ENCODE measurements around the gene AZI2.
A peak's percentile ranks its signal among the peaks of the same experiment; 100 is the strongest.

AZI2 gene, protein sequence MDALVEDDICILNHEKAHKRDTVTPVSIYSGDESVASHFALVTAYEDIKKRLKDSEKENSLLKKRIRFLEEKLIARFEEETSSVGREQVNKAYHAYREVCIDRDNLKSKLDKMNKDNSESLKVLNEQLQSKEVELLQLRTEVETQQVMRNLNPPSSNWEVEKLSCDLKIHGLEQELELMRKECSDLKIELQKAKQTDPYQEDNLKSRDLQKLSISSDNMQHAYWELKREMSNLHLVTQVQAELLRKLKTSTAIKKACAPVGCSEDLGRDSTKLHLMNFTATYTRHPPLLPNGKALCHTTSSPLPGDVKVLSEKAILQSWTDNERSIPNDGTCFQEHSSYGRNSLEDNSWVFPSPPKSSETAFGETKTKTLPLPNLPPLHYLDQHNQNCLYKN

GRCh38 chr3:28348629-28349468 lies at the start of gene AZI2, which contains the start of gene ZCWPW2:
Gene AZI2, minus strand, starts transcription at chr3:28348824. Its CDS starts 8,207 bp downstream, at chr3:28340617.
Gene ZCWPW2, plus strand, starts transcription at chr3:28348721. Its CDS starts 64,348 bp downstream, at chr3:28413069.
- DNase-seq: peak; percentile 75 to 97 (median 93)
- intact Hi-C loops (cut with DNase I): no loop called here

DNA sequence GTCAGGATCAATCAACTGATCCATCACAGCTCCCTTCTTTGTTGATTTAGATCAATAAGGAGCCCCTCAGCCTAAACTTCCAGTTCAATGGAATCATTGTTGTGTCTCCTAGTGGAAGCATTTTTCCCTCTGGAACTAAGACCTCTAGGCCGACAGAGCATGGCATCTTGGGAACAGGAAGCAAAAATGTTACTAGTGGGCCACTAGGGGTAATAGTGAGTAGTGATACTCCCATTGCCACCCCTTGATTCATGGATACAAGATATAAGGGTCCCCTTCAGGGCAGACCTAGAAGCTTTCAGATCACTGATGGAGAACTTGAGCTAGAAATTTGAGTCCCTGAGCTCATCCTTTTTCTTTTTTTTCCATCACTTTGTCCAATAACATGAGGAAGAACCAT lies 40.4 kb upstream of the AZI2 start:
- no peak for DNase-seq
- intact Hi-C loops (cut with DNase I): no loop called here

GRCh38 chr3:28386049-28386448 lies 37.4 kb upstream of the AZI2 start:
- intact Hi-C loops (cut with DNase I): no loop called here
- no peak for DNase-seq

DNA sequence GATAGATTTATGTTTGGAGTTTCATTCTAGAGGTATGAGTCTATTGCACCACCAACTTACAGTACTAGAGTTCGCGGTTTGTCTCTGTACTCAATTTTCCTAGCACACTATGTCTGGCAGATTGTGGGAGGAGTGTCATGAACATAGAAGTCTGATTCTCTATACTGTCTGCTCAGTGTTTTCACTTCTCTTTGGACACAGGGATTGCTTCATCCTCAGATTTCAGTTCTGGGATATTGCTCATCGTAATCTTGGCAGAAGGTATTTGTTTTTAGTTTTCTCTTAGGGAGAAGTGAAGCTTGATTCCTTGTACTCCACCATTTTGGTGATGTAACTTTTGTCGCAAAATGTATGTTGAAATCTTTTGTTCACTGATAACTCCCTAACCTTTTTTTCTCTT lies 27.8 kb upstream of the AZI2 start:
- intact Hi-C loops (cut with DNase I): no loop called here

DNA sequence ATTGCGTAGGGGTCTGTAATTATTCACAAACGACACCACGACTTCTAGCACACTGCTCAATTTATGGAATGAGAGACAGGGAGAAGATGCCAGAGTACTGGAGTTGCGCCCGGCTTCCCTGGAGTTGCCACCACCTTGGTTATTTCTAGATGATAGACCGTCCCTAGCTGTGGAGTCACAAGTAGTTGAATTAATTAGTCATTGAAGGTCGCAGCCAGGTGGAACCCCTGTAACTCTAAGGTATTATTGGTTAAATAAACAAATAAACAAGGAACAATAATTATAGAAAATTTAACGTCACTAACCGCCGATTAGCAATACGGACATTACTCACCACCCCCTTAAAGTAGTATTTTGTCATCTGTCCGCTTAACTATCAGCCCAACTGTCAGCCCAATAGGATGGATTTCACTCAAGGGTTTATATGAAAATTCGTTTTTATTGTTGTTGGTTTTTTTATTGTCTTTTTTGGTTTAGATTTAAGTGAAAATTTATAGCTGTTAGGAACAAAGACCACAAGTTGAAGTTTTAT lies 911 bp upstream of the AZI2 start:
- intact Hi-C loops (cut with DNase I): no loop called here
- no peak for DNase-seq

More for the DNA sequence above, 27.8 kb upstream of the AZI2 start:
- peak in 1 of 42 donors; percentile 2 for DNase-seq

GRCh38 chr3:28348265-28348628 lies 377 bp downstream of the AZI2 start:
- DNase-seq: peak in 1 of 42 donors; percentile 85
- intact Hi-C loops (cut with DNase I): no loop called here

DNA sequence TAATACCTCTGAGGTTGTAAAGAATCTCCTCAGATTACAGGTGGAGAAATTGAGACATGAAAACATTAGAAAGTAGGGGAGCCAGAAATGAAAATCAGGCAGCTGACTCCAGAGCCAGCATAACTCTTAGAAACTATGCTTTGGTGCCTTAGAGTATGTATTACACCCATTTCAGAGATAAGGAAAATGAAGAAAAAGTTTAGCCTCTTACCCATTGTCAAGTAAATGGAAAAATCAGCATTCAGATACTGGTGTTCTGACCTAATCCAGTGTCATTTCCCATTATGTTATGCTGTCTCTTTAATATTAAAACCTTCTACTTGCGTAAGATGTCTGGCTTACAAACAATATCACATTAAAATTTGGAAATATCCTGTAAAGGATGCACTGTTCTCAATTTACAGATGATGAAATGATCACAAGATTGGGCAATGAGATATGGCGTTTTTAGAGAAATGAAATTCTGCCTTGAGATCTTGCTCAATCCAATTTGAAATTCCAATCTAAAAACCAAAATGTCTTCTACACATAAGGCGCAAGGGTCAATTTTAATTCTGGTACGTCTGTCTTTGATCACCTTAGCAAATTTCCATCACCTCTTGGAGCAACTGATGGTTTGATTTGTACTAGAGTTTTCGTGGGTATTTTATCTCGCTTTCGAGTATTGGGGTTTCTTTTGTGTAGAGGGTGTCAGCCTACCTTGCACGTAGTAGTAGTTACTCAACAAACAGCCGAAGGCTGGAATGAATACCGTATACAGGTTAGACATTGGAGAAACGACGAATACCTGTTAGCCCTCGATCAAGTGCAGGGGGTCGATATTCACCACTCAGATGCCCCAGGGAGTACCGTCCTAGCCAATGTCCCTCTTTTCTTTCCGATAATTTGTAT lies 1.0 kb downstream of the AZI2 start:
- peak in 12 of 42 donors; percentile 4 to 27 (median 8) for DNase-seq
- intact Hi-C loops (cut with DNase I): no loop called here

DNA sequence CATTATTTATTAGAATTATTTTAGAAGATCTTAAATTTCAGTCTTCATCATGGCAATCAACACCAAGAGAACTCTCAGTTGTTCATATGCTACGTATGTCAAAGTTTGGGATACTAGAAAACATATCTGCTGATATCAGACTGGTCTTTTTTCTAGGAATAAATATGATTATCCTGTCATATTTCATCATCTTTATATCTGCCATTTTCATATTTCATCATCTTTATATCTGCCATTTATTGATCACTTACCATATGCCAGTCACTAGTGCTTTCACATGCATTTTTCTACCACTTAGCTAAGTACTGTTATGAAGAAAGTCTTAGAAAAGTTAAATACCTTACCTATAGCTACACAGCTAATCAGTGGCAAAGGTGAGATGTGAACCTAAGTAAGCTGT lies 2.9 kb downstream of the AZI2 start:
- intact Hi-C loops (cut with DNase I): no loop called here
- DNase-seq: no peak

- intact Hi-C loops (cut with DNase I): no loop called here
Measured at GRCh38 chr3:28343144-28343543, 5.5 kb downstream of the AZI2 start.

DNA sequence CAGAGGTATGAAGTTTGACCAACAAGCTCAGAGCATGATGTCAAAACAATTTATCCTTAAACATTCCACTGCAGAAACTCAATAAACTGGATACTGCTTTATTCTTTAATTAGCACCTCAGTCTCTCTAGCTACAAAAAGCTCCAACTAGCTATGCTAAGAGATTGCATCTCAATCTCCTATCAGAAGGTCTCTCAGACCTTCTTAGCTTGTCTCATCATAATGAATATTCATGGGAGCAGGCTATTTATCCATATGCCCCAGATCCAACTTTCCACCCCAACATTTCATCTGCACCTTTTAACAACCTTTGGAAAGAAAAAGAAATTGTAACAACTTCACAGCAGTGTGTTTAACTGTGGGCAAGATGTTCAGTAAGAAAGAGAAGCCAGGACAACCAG lies 11.4 kb downstream of the AZI2 start:
- DNase-seq: no peak
- intact Hi-C loops (cut with DNase I): no loop called here

More at GRCh38 chr3:28343144-28343543, 5.5 kb downstream of the AZI2 start:
- DNase-seq: no peak

DNA sequence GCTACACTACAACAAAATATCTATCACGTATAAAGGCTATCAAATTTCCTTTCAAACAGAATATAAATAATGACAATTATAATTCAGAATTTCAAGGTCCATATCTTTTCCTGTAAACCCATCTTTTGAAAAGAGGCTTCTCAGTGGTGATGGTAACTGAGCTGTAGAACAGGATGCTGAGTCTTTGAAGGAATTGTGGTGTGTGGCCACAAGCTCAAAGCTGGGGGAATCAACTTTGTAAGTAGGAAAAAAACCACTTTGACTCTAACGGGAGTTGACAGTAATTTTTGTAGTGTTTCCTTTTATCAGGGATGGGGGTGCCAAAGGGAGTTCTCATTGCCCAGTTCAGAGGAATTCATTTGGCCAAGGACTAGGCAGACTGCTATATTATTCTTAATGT lies 13.4 kb downstream of the AZI2 start:
- intact Hi-C loops (cut with DNase I): no loop called here
- DNase-seq: no peak

- intact Hi-C loops (cut with DNase I): no loop called here
- no peak for DNase-seq
Measured at GRCh38 chr3:28334552-28334951, 14.1 kb downstream of the AZI2 start.

- intact Hi-C loops (cut with DNase I): loop anchor here (5.0 kb wide), 1 partner anchor 616 kb away; no protein-coding TSS in a partner anchor
- no peak for DNase-seq
Measured at GRCh38 chr3:28328188-28329151, 20.2 kb downstream of the AZI2 start.

GRCh38 chr3:28326458-28326926 lies 22.1 kb downstream of the AZI2 start:
- intact Hi-C loops (cut with DNase I): loop anchor here (5.0 kb wide), 1 partner anchor 614 kb away; no protein-coding TSS in a partner anchor
- DNase-seq: no peak

- no peak for DNase-seq
- intact Hi-C loops (cut with DNase I): no loop called here
Measured at GRCh38 chr3:28322464-28322863, 26.2 kb downstream of the AZI2 start.

DNA sequence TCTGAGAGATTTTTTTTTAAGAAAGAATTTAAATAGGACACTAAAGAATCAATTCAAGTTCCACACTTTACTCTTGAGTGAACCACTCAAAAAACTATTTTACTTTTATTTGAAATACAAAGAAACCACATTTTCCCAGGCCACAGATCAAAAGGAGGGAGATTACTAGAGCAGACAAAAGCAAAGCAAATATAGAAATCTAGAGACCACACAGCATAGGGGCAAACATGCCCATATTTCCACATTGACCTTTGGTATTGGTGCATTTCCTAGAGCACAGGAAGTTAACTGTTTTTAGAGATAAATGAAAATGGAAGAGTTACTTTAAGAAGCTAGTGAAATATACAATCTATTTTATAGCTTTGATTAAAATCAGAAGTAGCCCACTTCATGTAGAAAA lies 27.6 kb downstream of the AZI2 start:
- intact Hi-C loops (cut with DNase I): no loop called here
- no peak for DNase-seq

DNA sequence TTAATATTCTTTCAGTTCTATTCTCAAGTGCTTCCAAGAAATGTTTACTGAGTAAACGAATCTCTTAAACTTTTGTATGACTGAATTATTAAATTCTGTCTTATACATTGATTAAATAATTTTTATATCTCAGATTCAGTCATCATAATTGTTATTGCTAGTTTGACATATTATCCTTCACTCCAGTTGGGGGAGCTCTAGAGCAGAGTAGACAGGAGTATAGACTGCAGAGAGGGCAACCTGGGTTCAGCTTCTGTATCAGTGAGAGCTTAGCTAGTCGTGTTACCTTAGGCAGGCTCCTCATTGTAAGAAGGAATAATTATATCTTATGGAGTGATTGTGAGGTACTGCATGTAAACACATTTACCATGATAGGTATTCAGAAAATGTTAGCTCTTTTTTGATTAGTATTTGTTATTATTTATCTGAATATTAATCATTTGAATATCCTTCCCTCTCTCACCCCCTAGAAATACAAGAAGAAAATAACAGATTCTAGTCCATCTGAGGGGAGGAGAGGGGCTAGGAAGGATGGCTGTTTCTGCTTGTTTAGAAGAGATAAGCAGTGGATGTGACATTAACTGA lies 31.1 kb downstream of the AZI2 start:
- DNase-seq: peak in 12 of 42 donors; percentile 8 to 49 (median 21)
- intact Hi-C loops (cut with DNase I): no loop called here

Measured in head of caudate nucleus (tissue), 42 donors.